Body of pancreas (tissue), 4 donors: Measurements from ENCODE around the gene PKP3. TPM values are rescaled to one million over a fixed set of nuclear protein-coding genes. Genes with fewer than 3 reads are reported as not detected.

Source experiments
- ATAC-seq: fragments of 150-250 bp; one replicate; pipeline ENCODE4 v1.9.1; 2016
- DNase-seq, 4 donors: peaks; one replicate each; pipeline ENCODE4 v3.0.0-alpha.2; 2019
- H3K27ac ChIP-seq, 4 donors: fragments of 200-600 bp; sonication (generic); 1 replicate in 3 of 4; 2 replicates in 1 of 4; pipeline versions ENCODE4 v1.5.1 to v1.6.1; 2016 to 2019; ENCODE audit warnings: mild to moderate bottlenecking in 1 of 4, mixed read lengths in 1 of 4, moderate library complexity in 1 of 4
- H3K27me3 ChIP-seq, 2 donors: fragments of 200-600 bp; sonication (generic); one replicate each; pipeline ENCODE4 v1.6.0; 2016; ENCODE audit warnings: mild to moderate bottlenecking in 1 of 2
- H3K36me3 ChIP-seq, 2 donors: fragments of 200-600 bp; sonication (generic); replicated peaks in 1 of 2; 2 replicates each; pipeline ENCODE4 v1.5.1; 2016; ENCODE audit warnings: low read depth in 2 of 2; ENCODE audit not compliant: insufficient read depth in 1 of 2
- H3K4me1 ChIP-seq: fragments of 200-600 bp; sonication (generic); one replicate; pipeline ENCODE4 v1.6.0; 2016
- H3K4me3 ChIP-seq, 2 donors: fragments of 200-600 bp; sonication (generic); 1 replicate in 1 of 2; 2 replicates in 1 of 2; pipeline ENCODE4 v1.5.1; 2016 to 2019
- H3K9me3 ChIP-seq, 3 donors: fragments of 200-600 bp; sonication (generic); 1 replicate in 2 of 3; 2 replicates in 1 of 3; pipeline ENCODE4 v1.5.1; 2016
- POLR2A ChIP-seq, 3 donors: fragments of 450-650 bp; IDR thresholded peaks; one replicate each; pipeline ENCODE4 v1.6.1; 2016; ENCODE audit warnings: antibody characterized with exemption in 3 of 3, mild to moderate bottlenecking in 2 of 3
- WGBS, 2 donors: methylation state at CpG; one replicate each; pipeline ENCODE4 v1.1.5; 2017; 5-methylcytosine and 5-hydroxymethylcytosine counted together
- intact Hi-C: fragments of 100-400 bp; cut with DNase I; formaldehyde crosslinking; loops from one replicate; pipeline ENCODE4 v1.15.1; 2023
- total RNA-seq, 2 donors: library from RNA; depleted of rRNA; stranded (reverse); fragments of >200 nt; gene quantifications; one replicate each; pipeline ENCODE4 v1.1.0, GENCODE V29; 2016
- TF ChIP-seq, protein P1 (sequence below), 7 experiments: fragments of 450-650 bp in 4 of 7; fragments of 200-600 bp in 3 of 7; sonication (generic) in 3 of 7; IDR thresholded peaks; one replicate each; pipeline ENCODE4 v1.5.1; 2016 to 2019; ENCODE audit warnings: antibody characterized with exemption in 7 of 7

PKP3 gene
- total RNA-seq, 2 donors from 2014 or later: 46.2 to 48.8 TPM

DNA sequence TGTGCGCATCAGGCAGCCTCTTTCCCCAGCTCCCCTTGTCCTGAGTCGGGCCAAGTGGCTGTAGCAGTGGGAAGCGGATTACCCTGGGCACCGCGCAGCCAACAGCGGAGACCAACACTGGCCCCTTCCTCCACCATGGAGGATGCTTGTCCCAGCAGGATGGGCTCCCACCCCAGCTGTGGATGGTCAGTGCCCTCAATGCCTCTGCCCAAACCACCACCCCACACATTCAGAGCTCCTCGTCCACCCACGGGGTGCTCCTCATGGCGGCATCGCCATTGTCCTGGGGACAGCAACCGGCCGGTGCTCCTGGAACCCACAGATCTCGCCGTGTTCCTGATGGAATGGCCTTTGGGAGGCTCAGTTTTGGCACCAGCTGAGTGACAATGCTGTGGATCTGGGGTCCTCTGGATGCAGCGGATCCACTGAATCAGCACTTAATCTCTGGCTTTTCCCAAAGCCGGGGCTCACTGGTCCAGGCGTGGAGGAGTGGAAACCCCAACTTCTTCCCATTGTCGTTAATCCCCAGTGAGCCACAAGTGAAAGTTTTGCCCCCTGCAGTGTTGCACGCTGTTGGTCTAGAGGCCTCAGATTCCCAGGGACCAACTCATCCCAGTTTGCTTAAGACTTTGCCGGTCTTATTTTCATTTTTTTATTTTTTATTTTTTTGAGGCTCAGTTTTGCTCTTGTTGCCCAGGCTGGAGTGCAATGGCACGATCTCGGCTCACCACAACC lies 28.9 kb upstream of the PKP3 start:
- TF ChIP-seq, protein P1, sequence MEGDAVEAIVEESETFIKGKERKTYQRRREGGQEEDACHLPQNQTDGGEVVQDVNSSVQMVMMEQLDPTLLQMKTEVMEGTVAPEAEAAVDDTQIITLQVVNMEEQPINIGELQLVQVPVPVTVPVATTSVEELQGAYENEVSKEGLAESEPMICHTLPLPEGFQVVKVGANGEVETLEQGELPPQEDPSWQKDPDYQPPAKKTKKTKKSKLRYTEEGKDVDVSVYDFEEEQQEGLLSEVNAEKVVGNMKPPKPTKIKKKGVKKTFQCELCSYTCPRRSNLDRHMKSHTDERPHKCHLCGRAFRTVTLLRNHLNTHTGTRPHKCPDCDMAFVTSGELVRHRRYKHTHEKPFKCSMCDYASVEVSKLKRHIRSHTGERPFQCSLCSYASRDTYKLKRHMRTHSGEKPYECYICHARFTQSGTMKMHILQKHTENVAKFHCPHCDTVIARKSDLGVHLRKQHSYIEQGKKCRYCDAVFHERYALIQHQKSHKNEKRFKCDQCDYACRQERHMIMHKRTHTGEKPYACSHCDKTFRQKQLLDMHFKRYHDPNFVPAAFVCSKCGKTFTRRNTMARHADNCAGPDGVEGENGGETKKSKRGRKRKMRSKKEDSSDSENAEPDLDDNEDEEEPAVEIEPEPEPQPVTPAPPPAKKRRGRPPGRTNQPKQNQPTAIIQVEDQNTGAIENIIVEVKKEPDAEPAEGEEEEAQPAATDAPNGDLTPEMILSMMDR (IDR thresholded peaks at IDR 0.05): no peak
- TF ChIP-seq POLR2A (IDR thresholded peaks at IDR 0.05): no peak
- Histone ChIP-seq H3K9me3 (peaks cover 0 to 10% (median 0%) of the 10 kb centered on the region in 3 donors), H3K36me3 (no peaks in the 10 kb centered on the region), H3K27ac (no peak overlapping the region), H3K4me1 (peaks cover 6% of the 10 kb centered on the region), H3K27me3 (peaks cover 0 to 5% of the 10 kb centered on the region in 2 donors), H3K4me3 (no peak overlapping the region)
- WGBS, 2 donors: 82 to 87% methylated on average over 15 to 22 of the region's 22 CpGs
- no peak for ATAC-seq
- peak in 1 of 4 donors; percentile 5 for DNase-seq
- intact Hi-C loops: loop anchor here (5.0 to 10.0 kb wide), 2 partner anchors 63 to 130 kb away; partner anchors contain the start of genes PSMD13 and SIRT3

DNA sequence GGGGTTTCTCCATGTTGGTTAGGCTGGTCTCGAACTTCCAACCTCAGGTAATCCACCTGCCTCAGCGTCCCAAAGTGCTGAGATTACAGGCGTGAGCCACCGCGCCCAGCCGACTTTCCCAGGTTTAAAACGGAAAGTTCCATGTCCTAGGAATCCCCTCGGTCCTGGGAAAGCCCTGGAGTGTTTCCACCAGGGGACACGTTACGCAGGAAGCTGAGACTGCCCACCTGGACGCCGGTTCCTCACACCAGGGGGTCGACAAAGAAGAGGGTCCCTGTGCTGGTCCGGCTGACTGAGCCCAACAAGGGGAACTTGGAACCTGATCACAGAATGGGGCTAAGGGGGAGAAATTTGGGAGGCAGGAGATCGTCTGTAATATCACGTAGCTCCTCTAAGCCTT lies 28.2 kb upstream of the PKP3 start:
- no peak overlapping the region for H3K27ac ChIP-seq
- WGBS, 2 donors: 66 to 67% methylated on average over 13 to 16 of the region's 16 CpGs
- H3K27me3 ChIP-seq: peaks cover 0 to 5% of the 10 kb centered on the region in 2 donors
- intact Hi-C loops: loop anchor here (10.0 kb wide), 1 partner anchor 131 kb away; the partner anchor contains the start of genes PSMD13 and SIRT3
- peaks cover 0 to 3% (median 0%) of the 10 kb centered on the region in 3 donors for H3K9me3 ChIP-seq
- TF ChIP-seq POLR2A (IDR thresholded peaks at IDR 0.05): no peak
- TF ChIP-seq, protein P1 (IDR thresholded peaks at IDR 0.05): no peak
- H3K36me3 ChIP-seq: no peaks in the 10 kb centered on the region
- no peak overlapping the region for H3K4me3 ChIP-seq
- no peak for DNase-seq
- no peak for ATAC-seq
- peaks cover 6% of the 10 kb centered on the region for H3K4me1 ChIP-seq

DNA sequence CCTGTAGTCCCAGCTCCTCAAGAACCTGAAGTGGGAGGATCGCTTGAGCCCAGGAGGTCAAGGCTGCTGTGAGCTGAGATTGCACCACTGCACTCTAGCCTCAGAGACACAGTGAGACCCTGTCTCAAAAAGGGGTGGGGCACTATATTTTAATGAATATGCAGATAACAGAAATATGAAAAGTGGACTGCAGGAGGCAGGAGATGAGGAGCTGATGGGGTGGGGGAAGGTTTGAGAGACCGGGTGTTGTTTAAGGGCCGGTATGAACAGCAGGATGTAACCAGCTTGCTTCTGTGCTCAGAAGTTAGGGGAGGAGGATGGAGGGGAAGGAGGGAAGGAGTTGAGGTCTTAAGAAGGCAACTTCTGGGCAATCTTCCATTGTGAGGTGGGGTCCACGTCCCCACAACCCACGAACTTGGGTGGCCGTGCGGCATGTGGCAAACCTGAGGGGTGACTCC lies 26.0 kb upstream of the PKP3 start:
- intact Hi-C loops: loop anchor here (10.0 kb wide), 1 partner anchor 133 kb away; the partner anchor contains the start of genes PSMD13 and SIRT3
- ATAC-seq: no peak
- no peak overlapping the region for H3K4me3 ChIP-seq
- no peak overlapping the region for H3K27ac ChIP-seq
- TF ChIP-seq, protein P1 (IDR thresholded peaks at IDR 0.05): no peak
- peaks cover 0 to 5% of the 10 kb centered on the region in 2 donors for H3K27me3 ChIP-seq
- WGBS, 2 donors: 25 to 35% methylated on average over 6 to 7 of the region's 7 CpGs
- H3K9me3 ChIP-seq: no peaks in the 10 kb centered on the region
- H3K4me1 ChIP-seq: peaks cover 6% of the 10 kb centered on the region
- H3K36me3 ChIP-seq: no peaks in the 10 kb centered on the region
- DNase-seq: no peak

GRCh38 chr11:368414-369335 lies 25.3 kb upstream of the PKP3 start:
- no peaks in the 10 kb centered on the region for H3K9me3 ChIP-seq
- TF ChIP-seq, protein P1 (IDR thresholded peaks at IDR 0.05): no peak
- TF ChIP-seq POLR2A (IDR thresholded peaks at IDR 0.05): no peak
- peaks cover 0 to 5% of the 10 kb centered on the region in 2 donors for H3K27me3 ChIP-seq
- no peak overlapping the region for H3K27ac ChIP-seq
- DNase-seq: peak in 2 of 4 donors; percentile 16 to 32
- peaks cover 6% of the 10 kb centered on the region for H3K4me1 ChIP-seq
- no peaks in the 10 kb centered on the region for H3K36me3 ChIP-seq
- 5 to 6% methylated on average over 4 to 27 of the region's 61 CpGs for WGBS, 2 donors
- intact Hi-C loops: loop anchor here (10.0 kb wide), 1 partner anchor 134 kb away; the partner anchor contains the start of genes PSMD13 and SIRT3
- peak; percentile 41 for ATAC-seq
- no peak overlapping the region for H3K4me3 ChIP-seq
